NCI-H1092 treated with DMSO at 0.1 percent for 48 hours (cell line): ENCODE measurements around the gene EGF.
"Not testable (repeated sequence)": the region's sequence is repeated elsewhere in the genome, so short reads cannot be mapped to it uniquely, and the experiment has no call there.

Experiments
- DNase-seq: peaks from one replicate; lab custom pipeline; 2025; lab: John Stamatoyannopoulos, UW

Gene EGF

DNA sequence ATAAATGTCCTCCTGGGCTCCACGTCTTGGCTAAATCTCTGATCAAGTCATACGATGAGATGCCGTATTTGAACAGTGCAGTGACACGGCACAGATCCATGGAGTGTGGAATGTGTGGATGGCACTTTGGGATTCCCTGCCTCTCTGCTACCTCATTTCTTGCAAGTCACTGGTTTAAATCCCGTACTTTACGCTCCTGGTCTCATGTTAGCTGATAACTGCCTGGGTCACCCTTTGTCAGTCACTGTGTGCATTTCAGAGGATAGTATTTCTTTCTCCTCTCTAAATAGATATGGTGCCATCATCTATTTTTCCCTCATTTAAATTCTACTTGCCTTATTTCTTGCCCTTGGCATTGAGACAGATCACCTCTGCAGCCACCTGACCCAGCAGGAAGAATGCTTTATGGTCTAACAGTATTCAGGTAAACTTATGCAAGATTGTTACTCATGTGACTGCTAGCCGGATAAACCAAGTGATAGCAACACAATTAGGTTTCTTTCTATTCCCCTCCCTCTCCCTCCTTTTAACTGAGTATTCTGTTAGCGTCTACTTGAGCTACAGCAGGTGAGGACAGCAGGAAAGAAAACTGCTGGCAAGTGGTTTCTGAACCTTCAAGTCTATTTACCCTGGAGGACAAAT lies 2.8 kb downstream of the EGF start:
- no peak for DNase-seq

DNA sequence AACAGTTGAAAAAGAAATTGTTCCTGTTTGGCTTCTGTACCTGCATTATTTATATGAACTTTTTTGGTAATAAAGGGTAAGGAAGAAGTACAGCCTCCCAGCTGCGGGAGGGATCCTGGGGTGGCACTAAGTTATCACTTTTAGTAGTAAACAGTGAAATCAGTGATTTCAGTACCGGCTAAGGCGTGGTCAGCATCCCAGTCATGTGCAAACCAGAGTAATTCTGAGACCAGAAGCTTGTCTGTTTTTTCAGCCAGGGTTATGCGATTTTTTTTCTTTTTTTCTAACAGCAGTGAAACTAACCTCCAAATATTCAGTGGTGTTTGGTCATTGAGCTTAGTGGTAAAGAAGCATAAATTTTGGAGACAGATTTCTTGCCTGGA lies 3.3 kb downstream of the EGF start:
- no peak for DNase-seq

DNA sequence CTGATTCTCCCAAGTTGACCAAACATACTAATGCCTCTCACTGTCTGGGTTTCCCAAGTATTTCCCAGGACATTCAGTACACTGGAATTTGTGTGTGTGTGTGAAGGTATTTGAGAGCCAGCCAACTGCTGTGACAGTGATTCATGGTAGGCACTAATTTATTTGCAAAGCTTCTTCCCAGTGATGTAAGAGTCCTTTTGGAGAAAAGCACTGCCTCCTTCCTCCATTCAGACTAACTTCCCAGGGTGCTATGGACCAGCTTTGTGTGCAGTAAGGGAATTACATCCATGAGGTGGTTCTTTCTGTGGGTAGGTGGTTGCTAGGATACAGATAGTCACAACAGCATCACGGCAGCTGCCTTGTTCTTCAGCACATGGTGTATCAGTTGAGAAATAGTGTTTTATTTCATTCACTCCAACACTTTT lies 8.7 kb downstream of the EGF start:
- DNase-seq: no peak

DNA sequence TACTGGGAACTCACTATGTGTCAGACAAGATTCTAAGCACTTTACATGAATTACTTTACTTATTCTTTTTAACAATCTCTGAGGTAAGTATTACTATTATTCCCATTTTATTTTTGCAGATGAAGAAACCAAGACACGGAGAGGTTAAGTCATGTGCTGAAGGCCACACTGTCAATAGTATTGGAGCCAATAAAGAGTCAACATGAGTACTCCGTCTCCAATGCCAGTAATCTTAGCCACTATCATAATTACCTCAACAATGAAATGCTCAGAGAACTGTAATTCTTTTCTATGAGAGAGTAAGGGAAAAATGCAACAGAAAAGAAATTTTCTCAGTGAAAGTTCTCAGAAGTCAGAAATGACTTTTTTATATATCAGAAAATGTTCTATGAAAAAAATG lies 12.7 kb downstream of the EGF start:
- DNase-seq: no peak

DNA sequence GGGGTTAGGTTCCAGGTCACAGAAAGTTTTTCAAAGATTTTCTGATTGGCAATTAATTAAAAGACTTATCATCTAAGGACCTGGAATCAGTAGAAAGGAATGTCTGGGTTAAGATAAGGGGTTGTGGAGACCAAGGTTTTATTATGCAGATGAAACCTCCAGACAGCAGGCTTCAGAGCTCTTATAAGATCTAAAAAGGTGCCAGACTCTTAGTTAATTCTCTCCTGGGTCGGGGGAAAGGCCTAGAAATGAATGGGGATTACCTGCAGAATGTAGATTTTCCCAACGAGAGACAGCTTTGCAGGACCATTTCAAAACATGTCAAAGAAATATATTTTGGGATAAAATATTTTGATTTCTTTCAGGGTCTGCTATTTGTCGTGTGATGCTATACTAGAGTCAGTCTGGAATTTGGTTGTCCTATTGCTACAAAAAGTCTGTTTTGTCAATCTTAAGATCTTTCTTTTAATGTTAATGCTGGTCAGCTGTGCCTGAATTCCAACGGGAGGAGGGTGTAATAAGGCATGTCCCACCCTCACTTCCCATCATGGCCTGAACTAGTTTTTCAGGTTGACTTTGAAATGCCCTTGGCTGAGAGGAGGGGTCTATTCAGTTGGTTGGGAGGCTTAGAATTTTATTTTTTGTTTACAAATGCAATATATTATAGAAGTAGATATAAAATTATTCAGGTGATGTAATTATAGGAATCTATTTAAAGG lies 15.8 kb downstream of the EGF start:
- DNase-seq: no peak

DNA sequence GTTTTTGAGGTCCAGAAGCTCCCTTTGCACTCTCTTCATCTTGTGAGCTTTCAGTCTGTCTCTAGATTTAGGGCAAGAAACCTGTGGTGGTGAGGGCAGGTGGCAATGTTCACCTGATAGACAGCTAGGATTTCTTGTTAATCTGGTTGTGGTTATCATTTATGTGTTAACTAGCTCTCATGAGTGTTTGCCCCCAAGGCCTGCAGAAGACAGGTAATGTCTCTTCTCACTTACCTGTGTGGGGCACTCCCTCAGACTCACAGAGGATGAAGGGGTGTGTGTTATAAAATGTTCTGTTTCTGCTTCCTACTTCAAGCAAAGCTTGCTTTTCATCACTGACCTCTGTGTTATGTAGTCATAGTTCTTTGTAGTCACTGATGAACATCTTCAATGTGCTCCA lies 17.8 kb downstream of the EGF start:
- no peak for DNase-seq

DNA sequence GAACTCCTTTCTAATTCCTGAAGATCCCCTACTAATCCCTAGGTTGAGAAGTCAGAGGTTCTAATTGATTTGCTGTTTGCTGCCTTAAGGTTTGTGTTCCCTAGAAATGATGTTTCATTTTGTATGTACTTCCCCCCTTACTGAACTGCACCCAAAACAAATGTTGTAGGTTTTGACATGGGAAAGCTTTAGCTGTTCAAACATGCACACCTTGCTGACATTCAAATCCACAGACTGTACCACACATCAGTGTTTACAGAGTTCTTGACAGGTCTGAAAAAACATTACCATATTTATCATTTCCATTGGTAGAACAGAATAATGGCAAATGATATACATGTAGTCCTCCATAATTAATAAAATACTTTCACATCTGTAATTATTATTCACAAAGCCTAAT lies 18.2 kb downstream of the EGF start:
- DNase-seq: no peak

DNA sequence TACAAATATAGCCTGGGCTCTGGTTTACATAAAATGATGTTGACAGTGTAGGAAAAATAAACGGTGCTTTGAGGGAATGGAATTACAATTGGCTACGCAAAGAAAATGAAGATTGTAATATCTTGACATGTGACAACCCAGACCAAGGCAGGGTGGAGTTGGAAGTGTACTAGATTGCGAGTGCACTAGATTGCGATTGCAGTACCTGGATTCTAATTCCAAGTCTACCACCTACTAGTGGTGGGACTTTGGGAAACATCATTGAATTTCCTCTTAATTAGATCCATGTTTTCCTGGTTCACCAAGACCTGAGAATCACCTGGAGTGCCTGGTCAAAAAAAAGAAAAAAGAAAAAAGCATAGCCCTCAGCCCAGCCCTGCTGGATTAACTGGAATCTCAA lies 18.6 kb downstream of the EGF start:
- DNase-seq: no peak

DNA sequence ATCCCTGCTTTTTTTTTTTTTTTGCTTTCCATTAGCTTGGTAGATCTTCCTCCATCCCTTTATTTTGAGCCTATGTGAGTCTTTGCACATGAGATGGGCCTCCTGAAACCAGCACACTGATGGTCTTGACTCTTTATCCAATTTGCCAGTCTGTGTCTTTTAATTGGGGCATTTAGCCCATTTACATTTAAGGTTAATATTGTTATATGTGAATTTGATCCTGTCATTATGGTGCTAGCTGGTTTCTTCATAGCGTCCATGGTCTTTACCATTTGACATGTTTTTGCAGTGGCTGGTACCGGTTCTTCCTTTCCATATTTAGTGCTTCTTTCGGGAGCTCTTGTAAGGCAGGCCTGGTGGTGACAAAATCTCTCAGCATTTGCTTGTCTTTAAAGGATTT lies 24.7 kb downstream of the EGF start:
- DNase-seq: not testable (repeated sequence)

DNA sequence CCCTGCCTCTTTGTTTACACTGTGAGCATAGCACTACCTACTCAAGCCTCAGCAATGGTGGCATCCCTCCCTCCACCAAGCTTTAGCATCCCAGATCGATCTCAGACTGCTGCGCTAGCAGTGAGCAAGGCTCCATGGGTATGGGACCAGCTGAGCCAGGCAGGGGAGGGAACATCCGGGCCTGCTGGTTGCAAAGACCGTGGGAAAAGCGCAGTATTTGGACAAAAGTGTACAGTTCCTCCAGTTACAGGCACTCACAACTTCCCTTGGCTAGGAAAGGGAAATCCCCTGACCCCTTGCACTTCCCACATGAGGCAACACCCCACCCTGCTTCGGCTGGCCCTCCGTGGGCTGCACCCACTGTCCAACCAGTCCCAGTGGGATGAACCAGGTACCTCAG lies 26.5 kb downstream of the EGF start:
- DNase-seq: no peak

DNA sequence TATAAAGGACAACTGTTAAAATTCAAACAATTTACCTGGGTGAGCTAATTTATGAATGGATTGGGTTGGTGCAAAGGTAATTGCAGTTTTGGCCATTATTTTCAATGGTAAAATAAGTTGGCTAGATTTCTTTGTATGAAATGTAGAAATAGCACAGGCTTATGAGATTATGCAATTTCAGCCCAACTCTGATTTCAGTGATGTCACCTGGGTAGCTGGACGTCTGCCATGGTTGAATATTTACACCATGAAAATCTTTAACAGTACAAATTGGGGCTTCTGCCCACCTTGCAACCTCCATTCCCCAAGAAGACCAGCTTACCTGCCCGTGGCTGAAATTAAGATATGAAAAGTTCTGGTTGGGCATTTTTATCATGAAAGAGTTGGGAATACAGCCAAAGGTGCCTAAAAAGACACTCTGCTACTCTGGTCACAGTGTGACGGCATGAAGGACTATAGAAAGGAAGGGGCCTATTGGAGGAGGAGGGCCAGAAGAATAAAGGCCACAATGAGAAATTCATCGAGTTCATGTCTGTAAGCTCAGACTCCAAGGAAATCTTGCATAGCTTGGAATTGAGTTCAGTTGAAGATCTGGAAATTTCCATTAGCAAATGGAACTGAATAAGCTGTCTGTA lies 29.7 kb downstream of the EGF start:
- no peak for DNase-seq

DNA sequence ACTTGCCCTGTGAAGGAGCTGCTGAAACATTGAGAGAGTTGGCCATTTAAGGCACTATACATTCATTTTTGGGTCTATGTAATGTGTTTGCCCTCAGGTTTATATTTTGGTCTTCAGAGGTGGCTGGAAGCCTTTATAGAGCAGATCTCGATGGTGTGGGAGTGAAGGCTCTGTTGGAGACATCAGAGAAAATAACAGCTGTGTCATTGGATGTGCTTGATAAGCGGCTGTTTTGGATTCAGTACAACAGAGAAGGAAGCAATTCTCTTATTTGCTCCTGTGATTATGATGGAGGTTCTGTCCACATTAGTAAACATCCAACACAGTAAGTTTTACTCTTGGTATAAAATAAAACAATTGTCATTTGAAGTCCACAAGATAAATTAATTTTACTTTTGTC lies 31.1 kb downstream of the EGF start:
- no peak for DNase-seq

DNA sequence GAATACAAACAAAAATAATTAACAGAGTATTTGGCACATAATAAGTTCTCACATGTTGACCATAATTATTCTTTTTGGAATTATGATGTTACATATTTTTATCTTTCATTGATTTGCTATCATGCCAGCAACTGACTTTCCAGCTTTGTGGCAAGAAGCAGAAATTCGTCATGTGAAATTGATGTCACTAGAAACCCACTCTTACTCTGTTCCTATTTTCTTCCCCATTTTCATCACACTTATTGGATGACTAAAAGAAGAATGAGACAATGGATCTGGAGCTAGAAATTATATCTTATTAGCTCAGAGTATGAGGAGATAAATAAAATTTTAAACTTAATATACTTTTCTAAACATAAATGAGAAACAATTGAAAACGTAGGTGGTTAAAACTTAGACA lies 31.9 kb downstream of the EGF start:
- no peak for DNase-seq

DNA sequence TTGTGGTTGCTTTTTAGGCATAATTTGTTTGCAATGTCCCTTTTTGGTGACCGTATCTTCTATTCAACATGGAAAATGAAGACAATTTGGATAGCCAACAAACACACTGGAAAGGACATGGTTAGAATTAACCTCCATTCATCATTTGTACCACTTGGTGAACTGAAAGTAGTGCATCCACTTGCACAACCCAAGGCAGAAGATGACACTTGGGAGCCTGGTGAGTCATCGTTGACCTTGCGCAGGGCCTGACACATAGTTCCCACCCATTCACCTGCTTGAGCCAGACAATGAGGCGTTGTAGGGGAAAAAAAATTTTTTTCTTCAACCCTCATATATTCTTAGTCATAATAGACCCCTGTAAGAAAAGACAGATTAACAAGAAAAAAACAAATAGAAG lies 32.4 kb downstream of the EGF start:
- DNase-seq: no peak

DNA sequence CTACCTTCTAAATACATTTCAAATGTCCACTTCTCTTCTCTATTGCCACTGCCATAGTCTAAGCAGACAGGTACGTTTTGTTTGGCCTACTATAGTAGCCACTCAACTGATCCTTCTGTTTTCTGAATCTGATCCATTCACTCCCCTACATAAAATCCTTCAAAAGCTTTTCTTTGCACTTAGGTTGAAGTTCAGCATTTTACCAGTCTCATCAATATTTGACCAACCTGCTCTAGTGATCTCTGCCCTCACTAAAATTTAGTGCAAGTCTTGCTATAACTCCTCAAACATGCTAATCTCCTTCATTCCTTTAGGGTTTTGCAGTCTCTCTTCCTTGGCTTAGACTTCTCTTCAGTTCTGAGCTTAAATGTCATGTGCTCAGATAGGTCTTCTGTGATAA lies 33.4 kb downstream of the EGF start:
- DNase-seq: no peak

DNA sequence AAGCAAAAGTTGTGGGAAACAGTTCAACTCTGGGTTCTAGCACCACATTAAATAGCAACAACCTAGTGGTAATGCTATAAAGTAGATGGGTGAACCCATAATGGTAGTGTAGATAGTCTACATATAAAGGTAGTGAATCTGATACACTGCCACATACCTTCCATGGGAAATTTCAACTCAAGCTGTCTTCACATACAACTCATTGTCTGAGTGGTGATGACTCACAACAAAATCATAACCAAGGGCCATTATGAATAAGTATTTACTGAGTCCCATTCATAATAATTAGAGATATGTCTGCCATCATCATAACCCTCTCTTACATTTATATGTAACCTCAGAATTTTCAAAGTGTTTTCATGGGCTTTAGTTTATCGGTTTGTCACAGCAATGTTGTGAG lies 34.8 kb downstream of the EGF start:
- DNase-seq: no peak

DNA sequence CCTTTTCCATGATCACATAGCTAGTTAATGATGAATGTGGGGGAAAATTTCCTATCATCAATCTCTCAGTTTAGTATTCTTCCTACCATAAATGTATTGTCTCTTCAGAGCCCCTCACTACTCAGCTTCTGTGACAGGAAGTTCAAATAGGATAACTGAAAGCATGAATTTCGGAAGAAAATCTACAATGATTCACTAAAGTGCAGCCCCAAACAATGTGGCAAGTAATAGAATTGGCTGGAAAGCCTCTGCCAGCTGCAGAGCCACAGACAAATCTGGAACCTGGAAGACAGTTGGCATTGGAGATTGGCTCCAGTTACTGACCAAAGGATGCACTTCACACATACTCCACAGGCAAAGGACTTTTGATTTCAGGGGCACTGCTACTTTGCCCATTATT lies 35.2 kb downstream of the EGF start:
- DNase-seq: no peak

DNA sequence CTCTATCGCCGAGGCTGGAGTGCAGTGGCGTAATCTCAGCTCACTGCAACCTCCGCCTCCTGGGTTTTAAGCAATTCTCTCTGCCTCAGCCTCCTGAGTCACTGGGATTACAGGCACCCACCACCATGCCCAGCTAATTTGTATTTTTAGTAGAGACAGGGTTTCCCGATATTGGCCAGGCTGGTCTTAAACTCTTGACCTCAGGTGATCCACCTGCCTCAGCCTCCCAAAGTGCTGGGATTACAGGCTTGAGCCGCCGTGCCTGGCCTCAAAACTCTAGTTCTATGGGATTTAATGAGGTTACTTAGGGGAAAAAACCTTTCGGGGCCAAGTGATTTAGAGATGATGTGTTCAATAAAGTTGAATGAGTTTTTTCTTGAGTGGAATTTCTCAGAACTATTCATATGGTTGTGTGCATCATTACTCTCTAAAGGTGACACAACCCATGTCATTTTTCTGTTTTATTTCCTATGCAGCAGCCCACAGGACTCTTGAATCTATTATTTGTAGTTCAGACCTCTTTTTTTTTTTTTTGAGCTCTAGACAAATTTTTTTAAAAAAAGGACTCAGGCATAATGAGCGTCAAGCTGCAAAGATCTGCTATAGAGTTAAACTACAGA lies 36.5 kb downstream of the EGF start:
- not testable (repeated sequence) for DNase-seq

DNA sequence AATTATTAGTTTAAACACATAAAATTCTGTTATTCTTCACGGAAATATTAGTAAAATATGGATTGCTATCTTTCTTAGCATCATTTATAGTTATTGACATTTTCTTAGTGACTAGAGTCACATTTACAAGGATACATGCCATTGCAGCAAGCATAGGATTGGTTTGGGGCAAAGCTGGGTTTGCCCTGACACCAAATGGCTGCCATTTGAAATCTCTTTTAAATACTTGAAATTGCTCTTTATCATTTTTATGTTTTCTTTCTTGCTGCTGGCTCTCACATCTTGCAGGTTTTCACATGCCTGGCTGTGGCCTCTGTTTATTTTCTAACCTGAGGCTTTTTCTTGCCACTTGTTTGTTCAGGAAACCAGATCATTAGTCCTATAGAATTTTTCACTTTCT lies 39.9 kb downstream of the EGF start:
- DNase-seq: no peak

DNA sequence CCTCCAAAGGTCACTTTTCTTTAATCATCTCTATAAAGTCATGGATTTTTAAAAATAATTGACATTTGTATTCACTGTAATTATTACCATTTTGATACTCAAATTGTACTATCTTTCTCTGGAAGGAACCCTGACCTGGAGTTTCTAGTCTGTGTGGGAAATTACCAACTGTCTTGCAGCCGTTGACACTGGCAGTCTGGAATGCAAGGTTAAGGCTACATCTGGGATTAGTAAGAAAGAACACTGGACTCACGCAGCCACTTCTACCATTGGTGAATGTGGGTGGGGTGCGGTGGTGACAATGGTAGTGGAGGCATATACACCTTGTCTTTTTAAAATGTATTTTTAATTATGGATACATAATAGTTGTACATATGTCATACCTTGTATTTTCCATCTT lies 40.9 kb downstream of the EGF start:
- DNase-seq: no peak

DNA sequence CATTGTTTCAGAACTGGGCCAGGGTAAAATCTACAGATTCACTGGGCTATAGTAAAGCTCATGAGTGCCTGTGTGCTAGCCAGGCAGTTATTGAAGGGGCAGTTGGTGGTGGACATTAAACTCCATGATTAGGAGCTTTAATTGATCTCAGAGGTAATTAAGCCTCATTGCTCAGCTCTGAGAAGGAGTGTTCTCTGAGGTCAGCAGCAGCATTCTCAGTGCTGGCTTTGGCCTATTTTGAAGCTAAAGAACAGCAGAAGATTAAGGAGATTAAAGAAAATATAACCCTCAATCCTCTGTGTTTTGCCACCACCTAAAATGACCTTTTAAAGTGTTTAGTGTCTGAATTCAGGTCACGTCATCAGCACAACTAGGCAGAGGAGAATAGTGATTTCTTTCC lies 42.5 kb downstream of the EGF start:
- no peak for DNase-seq

DNA sequence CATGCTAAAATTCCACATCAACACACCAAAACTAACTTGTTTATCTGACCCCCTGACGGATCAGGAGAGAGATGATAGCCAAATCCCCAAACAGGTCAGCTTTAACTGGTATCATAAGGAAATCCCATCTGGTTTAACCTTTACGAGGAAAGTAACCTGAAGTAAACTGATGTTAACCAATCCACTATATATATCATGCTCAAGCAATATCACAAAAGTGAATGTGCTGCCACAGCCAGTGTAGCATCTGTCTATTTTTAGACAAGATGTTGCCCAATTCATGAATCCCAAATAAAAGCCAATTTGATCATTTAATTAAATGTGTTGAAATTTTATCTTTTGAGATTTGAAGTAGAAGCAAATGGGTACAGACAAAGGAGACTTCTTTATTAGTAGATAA lies 44.5 kb downstream of the EGF start:
- DNase-seq: no peak

DNA sequence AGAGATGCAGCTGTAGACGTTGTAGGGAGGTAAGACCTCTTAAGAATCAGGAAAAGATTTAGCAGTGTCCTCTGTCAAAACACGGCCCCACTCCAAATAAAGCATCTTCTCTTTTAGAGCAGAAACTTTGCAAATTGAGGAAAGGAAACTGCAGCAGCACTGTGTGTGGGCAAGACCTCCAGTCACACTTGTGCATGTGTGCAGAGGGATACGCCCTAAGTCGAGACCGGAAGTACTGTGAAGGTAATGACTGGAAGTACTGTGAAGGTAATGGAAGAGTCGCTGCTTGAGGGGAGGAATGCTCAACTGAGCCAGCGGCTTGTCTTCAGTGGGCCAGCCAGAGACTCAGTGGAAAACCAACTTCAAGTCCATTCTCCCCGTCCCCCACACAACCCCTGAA lies 46.5 kb downstream of the EGF start:
- DNase-seq: no peak
